Stomach (tissue), 9 donors: ENCODE measurements around the gene PITPNM3. TPM values are rescaled to one million over a fixed set of nuclear protein-coding genes. Genes with fewer than 3 reads are reported as not detected.

Source experiments
- DNase-seq, 2 donors: peaks; one replicate each; pipeline versions ENCODE4 v3.0.0 to v3.0.0-alpha.2; 2013 to 2019
- H3K27ac ChIP-seq, 5 donors: fragments of 200-600 bp in 4 of 5; sonication (generic) in 4 of 5; one replicate each; pipeline ENCODE4 v1.5.1; 2013 to 2019; ENCODE audit warnings: mild to moderate bottlenecking in 1 of 5, moderate library complexity in 1 of 5
- H3K27me3 ChIP-seq, 3 donors: fragments of 200-600 bp; sonication (generic); one replicate each; pipeline ENCODE4 v1.5.1; 2017 to 2019; ENCODE audit warnings: mixed run types in 1 of 3
- H3K36me3 ChIP-seq, 4 donors: fragments of 200-600 bp; sonication (generic); 1 replicate in 3 of 4; 2 replicates in 1 of 4; pipeline ENCODE4 v1.5.1; 2016 to 2019
- H3K4me1 ChIP-seq, 4 donors: fragments of 200-600 bp; sonication (generic); one replicate each; pipeline ENCODE4 v1.5.1; 2016 to 2019
- H3K4me3 ChIP-seq, 4 donors: fragments of 200-600 bp; sonication (generic) in 3 of 4; one replicate each; pipeline ENCODE4 v1.5.1; 2016 to 2019; ENCODE audit warnings: mild to moderate bottlenecking in 1 of 4
- H3K9me3 ChIP-seq, 4 donors: fragments of 200-600 bp; sonication (generic); one replicate each; pipeline ENCODE4 v1.5.1; 2016 to 2019
- EP300 ChIP-seq: sonication (generic); formaldehyde crosslinking; IDR thresholded peaks from one replicate; pipeline ENCODE4 v1.6.1; 2017; ENCODE audit warnings: antibody characterized with exemption
- POLR2A ChIP-seq, 4 donors: fragments of 450-650 bp; IDR thresholded peaks; one replicate each; pipeline ENCODE4 v1.6.1; 2016; ENCODE audit warnings: antibody characterized with exemption in 4 of 4, control low read depth in 2 of 4, mild to moderate bottlenecking in 1 of 4, moderate library complexity in 1 of 4
- POLR2AphosphoS5 ChIP-seq, 3 donors: sonication (generic); formaldehyde crosslinking; IDR thresholded peaks; one replicate each; pipeline ENCODE4 v1.6.1; 2016; ENCODE audit warnings: antibody characterized with exemption in 3 of 3
- WGBS, 5 donors: extraction: QIAGEN DNeasy Blood & Tissue Kit in 3 of 5; methylation state at CpG; one replicate each; pipeline versions ENCODE4 v1.1.5 to v1.1.7; 2013 to 2018; 5-methylcytosine and 5-hydroxymethylcytosine counted together
- intact Hi-C: fragments of 100-400 bp; cut with DNase I; formaldehyde crosslinking; loops from one replicate; pipeline ENCODE4 v1.15.1; 2023; ENCODE audit warnings: low total_unique reads
- polyA plus RNA-seq, 3 donors: library from polyadenylated mRNA; stranded (reverse); fragments of 200-250 nt; gene quantifications; one replicate each; pipeline ENCODE4 v1.2.3, GENCODE V29; 2013
- total RNA-seq, 5 donors: library from RNA; depleted of rRNA; stranded (reverse); fragments of >200 nt; gene quantifications; one replicate each; pipeline versions ENCODE4 v1.1.0 to v1.2.3, GENCODE V29; 2014 to 2016
- TF ChIP-seq, protein P1 (sequence below), 7 experiments: fragments of 450-650 bp in 4 of 7; fragments of 200-600 bp in 3 of 7; sonication (generic) in 3 of 7; IDR thresholded peaks; one replicate each; pipeline ENCODE4 v1.5.1; 2016 to 2019; ENCODE audit warnings: antibody characterized with exemption in 7 of 7, control low read depth in 2 of 7, mild to moderate bottlenecking in 1 of 7
- donor health status: healthy with polysubstance abuse.
- donor health status: Bipolar disorder and iron deficiency.
- donor health status: healthy.

Gene PITPNM3
- total and polyA plus RNA-seq, 8 donors: 1.1 to 19.3 (median 5.8) TPM

- H3K9me3 ChIP-seq: no peaks in the 10 kb centered on the region
- no peak overlapping the region for H3K4me3 ChIP-seq
- TF ChIP-seq POLR2AphosphoS5 (IDR thresholded peaks at IDR 0.05): no peak
- TF ChIP-seq, protein P1, sequence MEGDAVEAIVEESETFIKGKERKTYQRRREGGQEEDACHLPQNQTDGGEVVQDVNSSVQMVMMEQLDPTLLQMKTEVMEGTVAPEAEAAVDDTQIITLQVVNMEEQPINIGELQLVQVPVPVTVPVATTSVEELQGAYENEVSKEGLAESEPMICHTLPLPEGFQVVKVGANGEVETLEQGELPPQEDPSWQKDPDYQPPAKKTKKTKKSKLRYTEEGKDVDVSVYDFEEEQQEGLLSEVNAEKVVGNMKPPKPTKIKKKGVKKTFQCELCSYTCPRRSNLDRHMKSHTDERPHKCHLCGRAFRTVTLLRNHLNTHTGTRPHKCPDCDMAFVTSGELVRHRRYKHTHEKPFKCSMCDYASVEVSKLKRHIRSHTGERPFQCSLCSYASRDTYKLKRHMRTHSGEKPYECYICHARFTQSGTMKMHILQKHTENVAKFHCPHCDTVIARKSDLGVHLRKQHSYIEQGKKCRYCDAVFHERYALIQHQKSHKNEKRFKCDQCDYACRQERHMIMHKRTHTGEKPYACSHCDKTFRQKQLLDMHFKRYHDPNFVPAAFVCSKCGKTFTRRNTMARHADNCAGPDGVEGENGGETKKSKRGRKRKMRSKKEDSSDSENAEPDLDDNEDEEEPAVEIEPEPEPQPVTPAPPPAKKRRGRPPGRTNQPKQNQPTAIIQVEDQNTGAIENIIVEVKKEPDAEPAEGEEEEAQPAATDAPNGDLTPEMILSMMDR (IDR thresholded peaks at IDR 0.05): no peak
- TF ChIP-seq EP300: no peak
- TF ChIP-seq POLR2A (IDR thresholded peaks at IDR 0.05): no peak
- H3K36me3 ChIP-seq: peaks cover 0 to 37% (median 18%) of the 10 kb centered on the region in 4 donors
- H3K27ac ChIP-seq: no peak overlapping the region
- no peak for DNase-seq
- intact Hi-C loops: no loop called here
- peaks cover 13 to 28% (median 17%) of the 10 kb centered on the region in 4 donors for H3K4me1 ChIP-seq
- peaks cover 0 to 7% (median 0%) of the 10 kb centered on the region in 3 donors for H3K27me3 ChIP-seq
- 78 to 85% (median 81%) methylated on average over 9 of the region's 9 CpGs for WGBS, 5 donors
These were observed 95.7 kb downstream of the PITPNM3 start for GRCh38 chr17:6460531-6461161.

GRCh38 chr17:6458460-6458950 is 97.8 kb downstream of the PITPNM3 start:
- no peak for DNase-seq
- intact Hi-C loops: no loop called here
- 81 to 87% (median 85%) methylated on average over 14 of the region's 14 CpGs for WGBS, 5 donors
- peaks cover 0 to 19% (median 9%) of the 10 kb centered on the region in 4 donors for H3K36me3 ChIP-seq
- no peaks in the 10 kb centered on the region for H3K9me3 ChIP-seq
- H3K4me1 ChIP-seq: peaks cover 17 to 36% (median 25%) of the 10 kb centered on the region in 4 donors
- TF ChIP-seq, protein P1 (IDR thresholded peaks at IDR 0.05): no peak
- TF ChIP-seq EP300 (no peak), POLR2AphosphoS5 (IDR thresholded peaks at IDR 0.05) (no peak), POLR2A (IDR thresholded peaks at IDR 0.05) (no peak)
- H3K27ac ChIP-seq: peak overlapping the region in 3 of 5 donors; percentile 38 to 80 (median 61)
- H3K27me3 ChIP-seq: peaks cover 0 to 23% (median 10%) of the 10 kb centered on the region in 3 donors
- no peak overlapping the region for H3K4me3 ChIP-seq

DNA sequence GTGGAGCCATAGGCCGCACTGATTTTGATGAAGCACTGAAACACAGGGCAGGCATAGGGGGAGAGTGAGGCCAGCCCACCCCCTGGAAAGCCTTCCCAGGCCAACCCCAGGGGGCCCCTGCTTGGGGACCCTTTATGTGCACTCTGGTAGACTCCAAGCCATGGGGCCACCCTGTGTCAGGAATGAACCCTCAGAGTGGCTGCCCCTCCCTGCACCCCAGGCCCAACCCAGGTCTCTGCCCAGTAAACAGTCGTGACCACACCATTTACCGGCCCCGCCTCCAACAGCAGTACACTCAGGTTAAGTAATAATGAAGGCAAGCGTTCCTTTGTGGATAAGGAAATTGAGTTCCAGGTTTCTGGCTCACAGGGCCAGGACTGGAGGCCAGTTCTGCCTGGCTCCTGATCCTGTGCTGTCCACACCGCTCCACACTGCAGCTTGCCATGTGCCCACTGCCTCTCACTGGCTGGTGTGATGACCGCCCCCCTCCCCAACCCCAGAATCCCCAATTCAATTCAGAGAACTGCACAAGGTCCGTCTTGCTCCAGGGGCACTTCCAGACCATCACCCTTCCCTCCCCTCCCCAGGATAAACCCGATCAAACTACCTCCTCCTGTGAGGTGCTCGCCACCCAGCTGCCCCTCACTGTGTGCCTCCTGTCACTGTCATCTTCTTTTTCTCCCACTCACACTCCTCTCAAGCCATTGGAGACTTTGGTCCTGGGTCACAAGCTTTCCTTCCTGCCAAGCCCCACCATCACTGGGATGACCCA is 98.5 kb downstream of the PITPNM3 start:
- 40 to 75% (median 66%) methylated on average over 10 of the region's 10 CpGs for WGBS, 5 donors
- H3K4me3 ChIP-seq: no peak overlapping the region
- H3K27me3 ChIP-seq: peaks cover 0 to 24% (median 10%) of the 10 kb centered on the region in 3 donors
- H3K36me3 ChIP-seq: peaks cover 0 to 13% (median 6%) of the 10 kb centered on the region in 4 donors
- H3K9me3 ChIP-seq: no peaks in the 10 kb centered on the region
- TF ChIP-seq POLR2AphosphoS5 (IDR thresholded peaks at IDR 0.05): peak in 1 of 3 donors; percentile 39
- TF ChIP-seq POLR2A (IDR thresholded peaks at IDR 0.05): no peak
- no peak for TF ChIP-seq EP300
- TF ChIP-seq, protein P1 (IDR thresholded peaks at IDR 0.05): no peak
- H3K4me1 ChIP-seq: peaks cover 17 to 36% (median 25%) of the 10 kb centered on the region in 4 donors
- H3K27ac ChIP-seq: peak overlapping the region; percentile 38 to 80 (median 56)
- intact Hi-C loops: no loop called here
- DNase-seq: peak; percentile 62 to 85

- TF ChIP-seq POLR2AphosphoS5 (IDR thresholded peaks at IDR 0.05): peak in 1 of 3 donors; percentile 29
- TF ChIP-seq EP300: no peak
- TF ChIP-seq, protein P1 (IDR thresholded peaks at IDR 0.05): no peak
- TF ChIP-seq POLR2A (IDR thresholded peaks at IDR 0.05): no peak
- Histone ChIP-seq H3K4me1 (peaks cover 17 to 36% (median 25%) of the 10 kb centered on the region in 4 donors), H3K4me3 (no peak overlapping the region), H3K27ac (peak overlapping the region; percentile 6 to 80 (median 56)), H3K27me3 (peaks cover 0 to 24% (median 10%) of the 10 kb centered on the region in 3 donors), H3K36me3 (peaks cover 0 to 11% (median 4%) of the 10 kb centered on the region in 4 donors), H3K9me3 (no peaks in the 10 kb centered on the region)
- intact Hi-C loops: no loop called here
- 74 to 78% (median 76%) methylated on average over 14 of the region's 14 CpGs for WGBS, 5 donors
- DNase-seq: peak; percentile 50 to 65
These were observed 99.3 kb downstream of the PITPNM3 start for GRCh38 chr17:6456914-6457687.
